Activated T-helper 9 cell treated with anti-CD3 and anti-CD28 coated beads, Interleukin-2, amount 50 U/mL, for 16 hours (primary cell): ENCODE data around the gene PLEKHA7.
"Not testable (repeated sequence)": the region's sequence is repeated elsewhere in the genome, so short reads cannot be mapped to it uniquely, and the experiment has no call there.

Experiments
- DNase-seq: peaks from one replicate; pipeline ENCODE4 v3.0.0-alpha.2; 2020; ENCODE audit warnings: low read depth

Gene PLEKHA7

GRCh38 chr11:16876837-16877236, 137.4 kb downstream of the PLEKHA7 start:
- DNase-seq, result no peak

DNA sequence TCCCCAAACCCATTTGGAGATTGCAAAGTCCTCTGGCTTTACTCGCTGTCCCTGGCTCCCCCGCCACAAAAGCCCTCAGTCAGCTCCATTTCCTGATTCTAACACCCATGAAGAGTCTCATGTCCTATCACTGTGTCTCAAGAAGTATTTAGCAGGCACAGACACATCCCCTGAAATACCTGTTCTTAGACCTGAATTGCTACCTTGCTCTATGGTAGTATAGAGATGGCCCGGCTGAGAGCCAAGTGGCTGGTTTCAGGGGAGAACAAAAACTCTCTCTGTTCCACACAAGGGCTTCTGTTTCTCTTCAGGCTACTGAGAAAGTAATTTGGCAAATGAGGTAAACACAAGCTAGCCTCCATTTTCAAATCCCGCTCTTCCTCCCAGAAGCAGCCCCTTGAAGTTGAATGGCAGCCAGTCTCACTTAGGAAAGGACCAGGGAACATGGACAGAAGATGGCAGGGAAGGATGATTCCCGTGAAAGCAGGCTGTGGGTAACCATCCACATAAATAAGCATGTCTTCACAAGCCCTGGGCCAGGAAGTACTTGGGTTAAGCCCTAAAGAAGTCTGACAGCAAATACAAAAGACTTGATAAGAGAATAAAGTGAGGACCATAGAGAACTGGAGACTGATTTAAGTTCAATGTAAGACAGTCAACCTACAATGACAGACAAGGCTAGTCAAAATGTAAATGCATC, 138.0 kb downstream of the PLEKHA7 start:
- DNase-seq, result no peak

- no peak for DNase-seq
These were observed 139.8 kb downstream of the PLEKHA7 start for GRCh38 chr11:16874275-16874975.

DNA sequence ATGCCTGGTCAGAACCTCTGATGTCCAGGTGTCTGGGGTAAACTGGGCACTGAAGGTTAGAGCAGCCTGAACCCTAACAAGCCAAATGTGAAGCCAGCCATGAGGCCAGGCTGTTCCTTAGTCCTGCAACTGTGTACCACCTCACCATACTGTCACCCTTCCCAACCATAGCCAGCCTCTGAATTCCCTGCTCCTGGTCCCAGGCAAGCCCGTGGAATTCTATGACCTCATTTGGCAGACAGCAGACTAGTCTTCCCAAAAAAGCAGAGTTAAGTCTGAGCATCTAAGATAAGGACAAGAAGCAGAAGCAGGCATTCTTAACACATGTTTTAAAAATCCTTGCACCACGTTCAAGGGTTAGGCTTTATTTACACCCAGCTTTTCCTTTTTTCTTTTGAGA, 140.9 kb downstream of the PLEKHA7 start:
- DNase-seq, result no peak

GRCh38 chr11:16871368-16871767, 142.8 kb downstream of the PLEKHA7 start:
- DNase-seq, result no peak

DNA sequence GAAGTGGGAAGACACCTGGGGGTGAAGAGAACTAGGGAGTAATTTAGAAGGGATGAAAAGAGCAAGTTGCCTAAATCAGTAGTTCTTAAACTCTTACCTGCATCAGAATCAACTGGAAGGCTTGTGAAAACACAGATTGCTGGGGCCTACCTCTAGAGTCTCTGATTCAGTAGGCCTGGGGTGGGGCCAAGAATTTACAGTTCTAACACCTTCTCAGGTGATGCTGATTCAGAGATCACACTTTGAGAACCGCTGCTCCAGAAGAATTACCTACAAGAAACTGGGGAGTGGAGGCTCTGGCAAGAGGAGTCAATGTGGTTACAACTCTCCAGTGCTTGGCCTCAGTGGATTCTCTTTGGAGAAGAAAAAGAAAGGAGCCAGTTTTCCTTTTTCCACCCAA, 147.1 kb downstream of the PLEKHA7 start:
- no peak for DNase-seq

- DNase-seq, result not testable (repeated sequence)
These were observed 149.8 kb downstream of the PLEKHA7 start for GRCh38 chr11:16864428-16864827.

DNA sequence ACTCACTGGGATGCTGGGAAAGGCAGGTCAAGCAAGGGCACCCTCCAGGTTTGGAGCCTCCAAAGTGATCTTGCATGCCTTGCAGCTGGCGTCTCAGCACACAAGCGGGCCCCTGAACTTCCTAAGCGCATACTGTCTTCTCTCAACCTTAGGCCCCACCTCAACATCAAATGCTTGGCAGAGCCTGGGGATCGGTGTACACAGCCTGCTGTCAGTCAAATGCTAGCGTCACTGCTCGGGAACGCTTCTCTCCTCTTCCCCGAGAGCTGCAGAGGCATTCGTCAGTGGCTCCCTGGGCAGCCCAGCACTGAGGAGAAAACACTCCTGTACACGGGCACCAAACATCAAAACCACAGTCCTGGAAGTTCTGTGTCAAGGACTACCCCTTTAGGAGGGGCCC, 150.8 kb downstream of the PLEKHA7 start:
- no peak for DNase-seq

GRCh38 chr11:16862726-16863125, 151.5 kb downstream of the PLEKHA7 start:
- DNase-seq, result no peak

- DNase-seq, result no peak
These were observed 152.4 kb downstream of the PLEKHA7 start for GRCh38 chr11:16861862-16862261.

DNA sequence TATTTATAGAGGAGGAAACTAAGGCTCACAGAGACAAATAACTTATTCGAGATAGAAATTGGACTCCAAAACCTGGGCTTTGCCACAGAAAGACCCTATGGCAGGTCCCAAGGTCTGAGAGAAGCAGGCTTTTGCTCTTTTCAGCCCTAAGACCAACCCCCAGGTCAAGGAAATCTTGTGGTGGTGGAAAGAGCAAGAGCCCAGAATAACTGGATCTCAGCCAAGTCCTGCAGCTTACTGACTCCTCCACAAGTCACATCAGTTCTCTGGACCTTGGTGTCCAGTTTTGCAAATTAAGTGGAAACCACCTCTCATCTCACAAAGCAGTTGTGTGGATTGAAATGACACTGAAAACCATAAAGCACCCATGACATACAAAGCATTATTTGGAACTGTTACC, 153.6 kb downstream of the PLEKHA7 start:
- no peak for DNase-seq

DNA sequence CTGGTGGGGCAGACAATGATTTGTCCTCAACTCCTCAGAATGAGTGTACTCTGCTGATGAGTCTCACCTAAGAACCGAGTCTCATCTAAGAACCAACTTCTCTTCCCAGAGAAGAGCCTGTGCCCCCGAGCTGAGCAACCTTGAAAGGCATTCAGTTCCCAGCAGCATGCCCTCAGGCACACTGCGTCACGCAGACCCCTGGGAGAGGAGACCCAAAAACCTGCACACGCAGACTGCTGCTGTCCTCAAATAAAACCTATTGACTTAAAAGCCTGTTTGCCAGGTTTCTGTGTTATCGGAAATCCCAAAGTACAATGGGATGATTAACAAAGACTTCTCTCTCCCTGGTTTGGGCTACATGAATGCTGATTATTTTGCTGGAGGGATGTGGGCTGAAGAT, 154.6 kb downstream of the PLEKHA7 start:
- no peak for DNase-seq

- no peak for DNase-seq
These were observed 157.0 kb downstream of the PLEKHA7 start for GRCh38 chr11:16857186-16857585.

- no peak for DNase-seq
These were observed 158.2 kb downstream of the PLEKHA7 start for GRCh38 chr11:16856022-16856471.

DNA sequence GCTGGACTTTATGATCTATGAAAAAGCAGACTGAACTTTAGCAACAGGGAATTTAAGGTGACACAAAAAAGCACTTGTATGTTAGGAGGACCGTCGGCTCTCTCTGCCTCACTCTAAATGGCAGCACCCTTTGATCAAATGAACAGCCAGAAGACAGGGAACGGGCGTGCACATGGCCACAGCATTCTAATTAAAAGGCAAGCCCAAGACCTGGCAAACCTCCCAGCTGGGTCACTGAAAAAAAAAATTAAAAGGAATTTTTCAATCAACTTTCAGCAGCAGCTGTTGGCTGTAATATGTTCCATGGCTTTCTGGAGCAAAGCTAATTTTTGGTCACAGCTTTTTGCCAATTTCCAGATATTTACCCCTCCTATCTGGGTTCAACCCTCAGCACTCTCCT, 159.2 kb downstream of the PLEKHA7 start:
- no peak for DNase-seq

- DNase-seq, result no peak
These were observed 160.4 kb downstream of the PLEKHA7 start for GRCh38 chr11:16853859-16854258.

DNA sequence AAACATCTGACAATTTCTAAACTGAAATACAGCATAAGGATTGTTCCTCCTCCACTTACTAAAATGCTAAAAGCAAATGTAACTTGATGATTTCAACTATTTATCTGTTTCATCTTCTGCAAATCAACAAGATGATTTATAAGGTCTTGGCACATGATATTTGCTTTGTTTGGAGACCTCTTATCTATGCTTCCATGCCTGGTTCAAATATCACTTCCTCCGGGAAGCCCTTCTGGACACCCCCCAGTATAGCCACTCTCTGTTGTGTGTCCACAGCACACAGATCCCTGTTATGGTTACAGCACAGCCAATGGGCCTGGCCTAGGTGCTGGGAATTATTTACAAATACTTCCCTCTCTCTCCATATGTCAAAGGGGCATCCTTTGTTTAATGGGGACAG, 160.9 kb downstream of the PLEKHA7 start:
- no peak for DNase-seq

DNA sequence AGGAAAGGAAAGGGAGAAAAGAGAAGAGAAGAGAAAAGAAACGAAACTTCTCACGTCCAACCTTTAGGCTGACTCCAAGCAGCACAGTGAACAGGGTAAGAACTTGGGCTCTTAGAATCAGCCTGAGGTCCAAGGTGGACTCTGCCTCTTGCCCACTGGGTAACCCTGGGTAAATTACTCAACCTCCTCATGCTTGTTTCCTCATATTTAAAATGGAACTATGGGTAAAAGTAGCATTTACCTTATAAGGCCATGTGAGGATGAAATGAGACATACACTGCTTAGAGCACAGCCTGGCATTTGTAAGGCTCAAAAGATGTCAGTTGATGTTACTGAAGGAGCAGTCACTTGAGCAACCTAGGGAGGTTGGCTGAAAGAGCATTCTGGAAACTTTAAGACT, 167.9 kb downstream of the PLEKHA7 start:
- no peak for DNase-seq

- no peak for DNase-seq
These were observed 169.9 kb downstream of the PLEKHA7 start for GRCh38 chr11:16844268-16844771.

DNA sequence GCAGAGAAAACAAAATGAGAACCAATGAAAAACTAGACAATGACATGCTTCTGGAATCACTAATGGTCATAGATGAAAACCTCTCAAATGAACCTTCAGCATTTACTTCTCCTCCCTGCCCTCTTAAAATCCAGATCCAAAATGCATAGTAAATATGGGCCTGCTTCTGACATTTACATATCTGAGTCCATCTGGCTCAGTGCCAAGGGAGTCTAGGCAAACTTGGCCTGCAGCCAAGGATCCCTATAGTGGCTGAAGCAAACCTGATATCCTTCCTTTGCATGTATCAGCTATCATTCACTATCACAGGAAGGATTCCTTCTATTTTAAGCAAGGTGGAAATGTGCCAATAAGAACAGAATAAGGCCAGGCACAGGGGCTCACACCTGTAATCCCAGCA, 170.9 kb downstream of the PLEKHA7 start:
- DNase-seq, result no peak

GRCh38 chr11:16841984-16842383, 172.2 kb downstream of the PLEKHA7 start:
- DNase-seq, result no peak

GRCh38 chr11:16841481-16841880, 172.7 kb downstream of the PLEKHA7 start:
- DNase-seq, result no peak

- DNase-seq, result no peak
These were observed 173.3 kb downstream of the PLEKHA7 start for GRCh38 chr11:16840951-16841350.

DNA sequence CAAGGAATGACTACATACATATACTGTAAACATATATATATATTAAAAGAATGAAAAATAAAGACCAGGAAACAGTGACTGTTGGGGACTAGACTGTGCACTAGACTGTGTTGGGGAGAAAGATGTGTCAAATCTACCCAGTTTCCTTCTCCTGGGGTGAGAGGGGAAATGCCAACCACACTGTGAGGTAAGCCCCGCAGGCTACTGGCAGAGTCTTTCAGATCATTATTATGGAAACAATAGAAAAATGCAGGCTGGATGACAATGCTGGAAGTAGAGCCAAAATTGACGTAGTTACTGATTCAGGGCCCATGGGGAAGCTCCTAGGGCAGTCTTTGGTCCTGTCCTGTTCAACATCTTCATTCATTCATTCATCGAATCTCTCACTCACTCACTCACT, 174.4 kb downstream of the PLEKHA7 start:
- no peak for DNase-seq
